Astrocyte of the hippocampus (primary cell): Measurements from ENCODE around the gene RARB.

Source experiments
- DNase-seq: peaks from one replicate; pipeline ENCODE4 v3.0.0; 2011; ENCODE audit warnings: low read depth, low spot score

RARB gene

DNA sequence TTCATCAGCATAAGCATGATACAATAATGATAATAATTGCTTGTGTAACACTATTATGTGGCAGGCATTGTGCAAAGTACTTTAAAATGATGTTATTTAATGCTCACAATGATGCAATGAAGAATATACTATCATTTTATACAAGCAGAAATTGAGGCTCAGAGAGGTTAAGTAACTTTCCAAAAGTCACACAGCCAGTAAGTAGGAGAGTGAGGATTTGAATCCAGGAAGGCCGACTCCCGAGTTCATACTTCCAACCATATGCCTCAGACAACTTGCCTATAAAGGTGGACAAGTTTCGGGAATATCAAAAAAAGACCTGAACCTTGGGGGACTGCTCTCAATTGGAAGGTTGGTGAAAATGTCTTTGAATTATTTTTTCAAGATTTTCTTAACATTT, 19.9 kb downstream of the RARB start:
- DNase-seq = no peak

DNA sequence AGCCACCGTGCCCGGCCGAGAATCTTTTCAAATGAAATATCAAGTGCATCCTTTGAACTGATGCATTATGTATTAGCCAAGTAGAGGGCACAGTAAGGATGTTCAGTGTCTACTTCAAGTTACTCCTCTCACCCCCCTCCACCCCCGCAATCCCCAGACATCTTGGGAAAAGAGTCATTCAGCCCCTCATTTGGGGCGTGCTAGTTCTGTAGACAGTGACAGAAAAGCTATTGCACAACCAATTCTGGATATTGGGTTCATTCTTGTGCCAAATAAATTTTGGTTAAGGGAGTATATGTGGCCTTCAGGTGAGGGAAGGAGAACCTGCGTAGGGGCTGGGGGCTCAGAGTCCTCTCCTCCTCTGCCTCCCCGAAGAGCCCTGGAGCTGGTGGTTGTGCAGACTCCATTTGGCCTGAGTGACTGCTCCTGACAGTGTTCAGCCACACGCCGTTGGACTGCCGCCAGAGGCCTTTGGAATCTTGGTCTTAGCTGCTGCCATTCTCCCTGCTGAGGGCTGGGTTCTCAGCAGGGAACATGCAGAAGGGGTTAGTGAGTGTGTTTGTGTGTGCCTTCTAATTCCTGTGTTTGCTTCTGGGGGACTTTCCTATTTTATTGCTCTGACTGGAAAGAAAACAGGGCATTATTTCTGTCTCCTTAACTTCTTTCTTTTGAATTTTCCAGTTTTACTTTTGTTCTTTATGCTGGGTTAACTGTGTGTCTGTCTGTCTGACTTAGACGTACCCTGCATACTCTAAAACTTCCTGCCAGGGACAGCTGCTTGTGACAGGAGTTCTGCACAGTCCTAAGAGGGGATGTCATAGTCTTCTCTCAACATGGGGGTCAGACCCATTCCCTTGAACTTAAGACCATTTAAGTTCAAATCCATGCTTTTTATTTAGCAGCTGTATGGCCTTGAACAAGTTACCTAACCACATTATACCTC, 21.0 kb downstream of the RARB start:
- peak; percentile 97 for DNase-seq

- DNase-seq = no peak
Observed at GRCh38 chr3:25449857-25450256, 21.8 kb downstream of the RARB start.

DNA sequence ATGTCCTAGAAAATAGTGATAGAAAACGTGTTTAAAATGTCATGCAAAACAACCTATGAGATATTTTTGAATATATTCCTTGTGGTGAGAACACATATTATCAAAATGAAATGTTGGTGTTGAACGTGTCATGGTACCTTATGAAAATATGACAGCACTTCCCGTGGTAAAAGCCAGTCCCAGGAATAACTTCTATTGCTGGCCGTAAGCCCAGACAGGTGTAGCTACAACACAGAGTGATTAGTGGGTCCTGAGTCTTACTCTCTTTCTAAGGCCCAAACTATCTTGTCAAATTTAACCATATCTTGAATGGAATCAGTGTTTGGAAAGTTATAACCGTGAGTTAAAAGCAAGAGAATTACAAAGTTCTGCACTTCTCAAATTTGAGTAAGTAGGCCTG, 24.1 kb downstream of the RARB start:
- no peak for DNase-seq

- peak; percentile 16 for DNase-seq
Observed at GRCh38 chr3:25452740-25453139, 24.7 kb downstream of the RARB start.

DNA sequence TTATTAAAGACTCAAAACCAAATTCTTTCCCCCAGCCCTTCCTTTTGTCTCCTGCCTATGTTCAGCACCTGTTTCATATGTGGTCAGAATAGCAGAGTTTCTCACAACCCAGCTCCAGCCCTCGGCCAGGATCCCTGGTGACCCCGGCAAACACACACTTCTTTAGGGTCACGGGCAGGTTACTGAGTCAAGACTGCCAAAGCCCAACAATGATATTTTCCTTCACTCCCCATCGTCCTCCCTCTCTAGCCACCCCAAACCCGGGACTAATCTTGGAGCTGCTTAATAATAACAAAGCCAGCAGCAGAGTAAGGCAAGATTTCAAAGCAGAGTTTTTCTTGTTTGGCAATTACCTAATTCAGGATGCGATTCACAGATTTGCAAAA, 25.5 kb downstream of the RARB start:
- no peak for DNase-seq

DNA sequence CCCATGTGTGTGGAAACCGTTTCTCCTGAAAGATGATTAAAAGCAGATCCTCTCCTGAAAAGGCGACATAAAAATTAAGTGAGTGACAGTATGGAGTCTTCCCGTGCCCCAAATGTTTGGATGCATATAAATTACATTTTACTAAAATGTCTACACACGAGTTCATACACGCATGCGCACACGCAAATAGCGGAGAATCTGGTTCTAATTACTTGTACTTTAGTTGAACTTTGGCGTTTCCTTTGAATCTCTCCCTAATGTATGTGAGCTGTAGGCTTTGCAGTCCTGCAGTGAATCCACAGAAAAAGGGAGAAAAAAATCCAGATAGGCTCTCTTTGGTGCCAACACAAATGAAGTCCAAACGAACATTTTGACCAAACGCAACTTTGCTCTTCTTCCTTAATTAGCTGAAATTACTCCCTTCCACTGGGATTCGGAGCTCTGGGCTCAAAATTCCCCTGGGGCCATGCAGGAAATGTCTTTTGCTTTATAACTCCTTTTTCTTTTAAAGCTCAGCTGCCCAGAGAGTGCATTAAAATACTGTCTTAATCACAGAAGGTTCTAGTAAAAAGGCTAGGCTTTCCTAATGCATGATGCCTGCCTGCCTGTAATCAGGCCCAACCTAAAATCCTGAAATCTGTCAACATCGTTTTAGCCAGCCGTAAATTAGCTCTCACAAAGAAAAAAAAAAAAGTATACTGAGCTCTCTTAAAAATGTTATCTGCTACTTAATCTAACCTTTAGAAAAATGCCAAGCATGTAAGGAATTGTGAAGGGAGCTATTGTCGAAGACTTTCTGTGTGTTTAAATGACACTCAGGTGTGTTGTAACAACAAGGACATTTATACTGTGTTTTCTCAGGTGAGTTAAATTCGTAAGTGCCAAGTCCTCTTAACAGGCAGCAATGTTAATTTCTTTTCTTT, 26.2 kb downstream of the RARB start:
- DNase-seq = peak; percentile 46

DNA sequence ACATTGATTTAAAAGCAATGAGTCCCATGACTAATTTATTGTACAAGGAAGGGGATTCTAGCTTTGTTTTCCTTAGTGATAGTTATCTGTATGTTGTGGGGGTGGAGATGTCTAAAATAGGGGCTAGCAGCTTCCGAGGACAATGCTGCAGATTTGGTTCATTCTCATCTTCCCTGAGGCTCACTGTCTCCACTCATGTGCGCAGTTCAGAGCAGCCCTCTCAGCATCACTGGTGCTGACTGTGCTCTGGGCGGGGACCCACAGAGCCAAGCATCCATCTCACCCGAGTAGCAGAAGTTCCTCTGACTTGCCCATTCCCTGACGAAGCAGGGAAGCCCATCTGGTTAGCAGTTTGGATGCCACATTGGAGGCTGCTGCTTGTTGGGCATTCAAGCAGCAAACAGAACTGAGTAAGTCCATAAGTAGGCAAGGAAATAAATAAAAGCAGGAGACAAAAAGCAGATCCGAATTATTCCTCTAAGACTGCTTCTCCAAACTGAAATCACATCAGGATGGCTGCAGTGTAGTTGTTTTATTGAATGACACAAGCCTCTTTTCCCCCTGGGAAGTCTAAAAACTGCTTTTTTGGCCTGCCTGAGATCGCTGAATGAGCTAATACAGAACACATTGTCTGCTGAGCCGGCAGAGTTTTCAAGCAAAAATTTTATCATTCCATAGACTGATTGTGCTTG, 27.5 kb downstream of the RARB start:
- peak; percentile 70 for DNase-seq

DNA sequence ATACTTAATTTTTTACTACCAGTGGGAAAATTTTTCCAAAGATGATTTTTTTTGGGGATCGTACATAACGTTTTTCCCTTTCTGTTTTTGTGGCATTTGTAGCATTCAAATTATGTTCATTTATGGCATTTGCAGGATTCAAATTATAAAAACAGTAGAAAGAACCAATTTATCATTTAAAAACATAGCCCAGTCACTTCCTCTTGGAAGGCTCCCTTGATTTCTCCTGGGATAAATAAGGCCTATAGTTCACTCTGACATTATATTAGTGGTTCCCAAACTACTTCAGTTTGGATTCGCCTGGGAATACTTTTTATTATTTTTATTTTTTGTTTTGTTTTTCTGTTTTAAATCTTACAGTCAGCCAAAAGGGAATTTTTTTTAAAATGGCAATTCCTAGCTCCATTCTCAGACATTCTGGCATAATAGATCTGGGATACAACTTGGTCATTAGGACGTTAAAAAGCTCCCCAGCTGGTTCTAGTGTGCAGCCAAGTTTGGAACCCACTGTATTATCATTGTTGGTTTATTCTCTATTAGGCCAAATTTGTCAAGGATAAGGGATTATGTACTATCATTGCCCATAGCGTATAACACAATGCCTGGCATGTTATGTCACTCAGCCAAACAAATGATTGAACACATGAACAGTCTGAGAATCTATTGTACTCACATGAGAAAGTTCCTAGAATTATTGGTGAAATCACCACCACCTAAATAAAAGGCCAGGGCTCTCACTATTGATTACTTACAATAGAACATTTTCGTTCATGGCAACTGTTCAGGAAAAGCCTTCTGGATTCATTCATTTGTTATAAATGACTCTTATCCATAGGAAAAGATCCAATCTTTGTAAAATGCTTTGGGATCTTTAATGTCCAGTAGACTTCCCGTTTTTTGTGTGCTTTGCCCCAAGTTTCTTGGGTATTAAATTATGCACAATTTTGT, 28.9 kb downstream of the RARB start:
- peak; percentile 44 for DNase-seq

DNA sequence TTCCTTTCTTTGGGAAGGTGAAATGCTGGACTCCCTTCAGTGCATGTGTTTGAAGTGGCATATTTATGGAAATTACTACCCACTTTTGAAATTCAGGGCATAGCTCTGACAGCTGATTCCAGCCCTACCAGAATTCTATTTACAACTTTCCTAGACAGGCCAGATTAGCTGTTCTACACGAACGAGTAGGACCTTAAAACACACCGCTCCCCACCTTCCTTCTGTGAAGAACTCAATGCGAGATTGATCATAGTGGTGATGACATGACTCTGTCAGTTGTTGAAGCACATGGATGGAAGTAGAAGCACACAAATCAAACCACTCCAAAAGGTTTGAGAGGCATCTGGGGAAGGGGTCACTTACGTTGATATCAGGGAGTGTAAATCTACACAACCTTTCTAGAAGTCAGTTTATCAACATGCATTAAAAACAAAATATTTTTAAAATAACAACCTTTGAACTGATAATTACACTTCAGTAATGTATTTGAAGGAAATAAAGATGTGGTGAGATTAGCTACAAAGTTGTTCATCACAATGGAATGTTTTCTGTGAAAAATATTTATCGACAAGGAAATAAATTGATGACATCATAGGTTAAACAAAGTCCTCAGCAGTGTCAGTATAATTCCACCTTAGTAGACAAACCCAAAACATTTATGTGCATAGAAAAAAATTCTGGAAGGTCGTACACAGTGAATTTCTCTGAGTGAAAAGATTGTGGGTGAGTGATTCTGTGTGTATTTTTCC, 29.8 kb downstream of the RARB start:
- DNase-seq = peak; percentile 67

DNA sequence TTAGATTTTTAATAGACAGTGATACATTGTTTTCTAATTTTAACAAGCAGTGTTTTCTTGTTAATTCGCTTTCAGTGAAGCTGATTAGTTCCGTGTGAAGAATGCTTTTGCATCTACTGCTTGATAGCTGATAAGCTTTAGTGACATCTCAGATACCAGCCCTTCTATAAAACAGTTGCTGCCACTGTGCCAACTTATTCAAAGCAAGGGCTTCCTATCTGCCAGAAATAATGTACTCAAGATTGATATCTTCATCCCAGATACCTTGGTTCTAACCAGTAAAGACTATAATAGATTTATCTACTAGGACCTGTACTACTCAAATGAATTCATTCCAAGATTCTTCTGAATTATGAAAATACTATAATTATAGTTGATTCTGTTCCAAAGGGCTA, 30.4 kb downstream of the RARB start:
- no peak for DNase-seq

GRCh38 chr3:25460751-25461150, 32.7 kb downstream of the RARB start:
- no peak for DNase-seq

DNA sequence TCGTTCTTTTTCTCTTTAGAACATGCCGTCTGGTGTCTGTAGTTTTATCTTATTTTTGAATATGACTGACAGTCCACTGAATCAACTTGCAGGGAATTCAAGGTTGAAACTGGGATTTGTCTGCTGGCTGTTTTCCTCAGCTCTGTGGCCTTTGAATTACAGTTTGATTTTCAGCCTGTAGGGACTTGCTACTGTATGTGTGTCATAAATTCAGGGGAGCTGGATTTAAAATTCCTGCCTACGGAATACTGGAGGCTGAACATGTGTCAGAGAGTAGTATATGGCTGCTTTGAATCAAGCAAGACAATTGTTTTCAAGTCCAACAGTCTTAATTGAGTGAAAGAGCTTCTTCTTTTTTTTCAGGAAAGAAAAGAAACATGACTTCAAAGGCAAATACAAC, 33.9 kb downstream of the RARB start:
- DNase-seq = no peak

DNA sequence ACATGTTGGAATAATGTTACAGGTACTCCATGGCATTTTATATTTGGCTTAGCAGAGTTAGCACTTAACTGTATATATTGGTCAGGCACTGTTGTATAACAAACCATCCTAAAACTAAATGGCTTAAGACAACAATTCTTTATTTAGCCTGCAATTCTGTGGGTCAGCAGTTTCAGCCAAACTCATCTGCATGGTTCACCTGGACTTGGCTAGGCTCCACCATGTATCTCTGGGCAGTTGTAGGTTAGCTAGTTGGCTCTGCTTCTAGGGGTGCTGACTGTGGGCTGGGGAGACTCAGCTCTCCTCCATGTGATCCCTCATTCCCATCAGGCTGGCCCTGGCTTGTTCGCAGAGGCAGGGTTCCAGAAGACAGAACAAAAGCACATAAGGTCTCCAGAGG, 34.4 kb downstream of the RARB start:
- no peak for DNase-seq

- no peak for DNase-seq
Observed at GRCh38 chr3:25463836-25464418, 35.9 kb downstream of the RARB start.

DNA sequence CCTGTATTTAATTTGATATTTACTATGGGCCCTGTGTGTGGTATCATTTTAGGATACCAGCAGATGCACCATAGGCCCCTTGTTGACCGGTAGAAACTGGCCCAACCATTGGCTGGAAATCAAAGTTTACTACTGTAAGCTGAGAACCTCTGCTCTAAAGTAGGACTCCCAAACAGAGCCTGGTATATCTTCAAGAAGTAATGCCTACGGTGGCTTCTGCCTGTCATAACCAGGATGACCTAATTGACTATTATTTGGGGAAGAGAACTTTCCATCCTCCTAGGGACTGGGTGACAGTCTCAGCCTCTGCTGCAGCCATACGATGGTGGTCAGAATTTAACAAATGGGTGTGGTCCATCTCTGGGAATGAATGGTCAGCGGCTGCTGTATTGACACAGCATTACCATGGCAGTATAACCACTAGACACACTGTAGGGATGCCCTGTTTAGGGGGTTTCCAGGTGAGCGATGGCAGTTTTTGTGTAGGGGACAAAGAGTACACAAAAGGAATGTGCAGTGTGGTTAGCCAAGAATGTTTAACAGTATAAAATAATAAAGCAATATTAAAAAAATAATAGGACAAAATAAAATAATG, 37.3 kb downstream of the RARB start:
- DNase-seq = peak; percentile 56

GRCh38 chr3:25468866-25469319, 40.8 kb downstream of the RARB start:
- DNase-seq = peak; percentile 58

DNA sequence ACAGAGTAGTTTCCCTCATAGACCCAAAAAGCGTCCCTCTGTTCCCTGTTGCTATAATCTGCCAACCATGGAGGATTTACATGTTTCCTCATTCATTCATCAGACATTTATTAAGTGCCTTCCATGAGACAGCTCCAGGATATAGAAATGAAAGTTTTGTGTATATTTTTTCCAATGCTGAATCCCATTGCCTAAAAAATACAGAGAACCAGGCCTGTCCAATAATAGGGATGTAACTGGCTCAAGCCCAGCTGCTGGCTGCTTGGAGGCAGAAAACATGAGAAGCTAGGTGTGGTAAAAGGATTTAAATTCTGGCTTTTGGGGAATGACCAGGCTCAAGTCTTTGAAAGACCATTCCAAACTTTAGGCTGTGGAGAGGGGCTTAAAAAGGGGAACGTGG, 41.5 kb downstream of the RARB start:
- peak; percentile 12 for DNase-seq

DNA sequence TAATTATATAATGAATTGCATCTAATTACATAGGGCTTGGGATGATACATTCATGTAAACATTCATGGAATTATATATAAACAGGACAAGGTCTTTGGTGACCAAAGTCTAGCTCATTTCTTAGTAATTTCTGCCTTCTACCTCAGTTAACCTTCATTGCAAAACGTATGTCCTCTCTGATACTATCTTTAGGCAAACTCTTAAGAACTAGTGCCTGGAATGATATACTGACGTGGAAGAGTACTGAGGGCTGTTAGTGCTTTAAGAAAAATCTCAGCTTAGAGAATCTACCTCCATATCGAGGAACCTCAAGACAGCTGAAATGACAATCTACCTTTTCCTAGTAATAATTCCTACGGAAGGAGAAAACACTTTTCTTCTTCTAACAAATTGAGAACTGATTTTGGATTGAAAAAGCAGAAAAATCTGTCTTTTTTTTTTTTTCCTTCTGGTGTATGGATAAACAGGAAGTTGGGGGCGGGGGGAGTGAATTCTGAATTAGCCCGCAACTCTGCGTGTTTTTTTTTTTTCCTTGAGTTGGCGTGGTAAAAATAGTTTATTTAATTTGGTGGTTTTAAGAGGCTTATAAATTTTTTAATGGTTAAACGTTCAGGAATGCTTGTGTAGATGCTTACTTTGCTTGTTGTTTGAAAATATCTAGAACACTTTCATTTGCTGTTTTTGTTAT, 43.2 kb downstream of the RARB start:
- DNase-seq = peak; percentile 52
